Smooth muscle cell (in vitro differentiated cells): ENCODE results near the gene SMARCD1. TPM values are rescaled to one million over a fixed set of nuclear protein-coding genes. Genes with fewer than 3 reads are reported as not detected.

Experiments used
- DNase-seq: peaks from one replicate; lab custom pipeline; 2025; ENCODE audit not compliant: unreplicated experiment; lab: John Stamatoyannopoulos, UW
- H2AFZ ChIP-seq: fragments of 200-600 bp; sonication (generic); 2 replicates; pipeline ENCODE4 v1.6.0; 2016; ENCODE audit warnings: antibody characterized with exemption, low read depth, mild to moderate bottlenecking
- H3F3A ChIP-seq: fragments of 200-600 bp; sonication (generic); 2 replicates; pipeline ENCODE4 v1.6.0; 2017; ENCODE audit warnings: antibody characterized with exemption, low read depth
- H3K27ac ChIP-seq: fragments of 200-600 bp; sonication (generic); 2 replicates; pipeline ENCODE4 v1.5.1; 2016; ENCODE audit warnings: low read depth, mild to moderate bottlenecking
- H3K27me3 ChIP-seq: fragments of 200-600 bp; sonication (generic); 2 replicates; pipeline ENCODE4 v1.6.1; 2016; ENCODE audit warnings: low read depth, mild to moderate bottlenecking
- H3K36me3 ChIP-seq: fragments of 200-600 bp; sonication (generic); 2 replicates; pipeline ENCODE4 v1.5.1; 2016; ENCODE audit warnings: low read depth
- H3K4me1 ChIP-seq: fragments of 200-600 bp; sonication (generic); 2 replicates; pipeline ENCODE4 v1.5.1; 2016; ENCODE audit warnings: low read depth
- H3K4me2 ChIP-seq: fragments of 200-600 bp; sonication (generic); 2 replicates; pipeline ENCODE4 v1.6.0; 2016; ENCODE audit warnings: mild to moderate bottlenecking
- H3K4me3 ChIP-seq: fragments of 200-600 bp; sonication (generic); 2 replicates; pipeline ENCODE4 v1.5.1; 2016; ENCODE audit warnings: mild to moderate bottlenecking
- H3K79me2 ChIP-seq: fragments of 200-600 bp; sonication (generic); 2 replicates; pipeline ENCODE4 v1.6.0; 2016; ENCODE audit warnings: low read depth, mild to moderate bottlenecking
- H3K9ac ChIP-seq: fragments of 200-600 bp; sonication (generic); 2 replicates; pipeline ENCODE4 v1.6.0; 2016; ENCODE audit warnings: low read depth
- H3K9me3 ChIP-seq: fragments of 200-600 bp; sonication (generic); replicated peaks from 2 replicates; pipeline ENCODE4 v1.5.1; 2016; ENCODE audit warnings: low read depth
- H4K20me1 ChIP-seq: fragments of 200-600 bp; sonication (generic); 2 replicates; pipeline ENCODE4 v1.6.0; 2016; ENCODE audit warnings: low read depth
- CTCF ChIP-seq: fragments of 200-600 bp; sonication (generic); IDR thresholded peaks from 2 replicates; pipeline ENCODE4 v1.5.1; 2017; ENCODE audit warnings: borderline replicate concordance, mild to moderate bottlenecking, antibody characterized with exemption; ENCODE audit not compliant: insufficient read depth, poor library complexity, severe bottlenecking
- WGBS: methylation state at CpG from one replicate; pipeline ENCODE4 v1.1.7; 2016; ENCODE audit warnings: low lambda C conversion rate; 5-methylcytosine and 5-hydroxymethylcytosine counted together
- polyA plus RNA-seq: library from polyadenylated mRNA; unstranded; fragments of >200 nt; fragmentation: Nextera tagmentation; extraction: Ambion mirVana; gene quantifications from 2 replicates; pipeline ENCODE4 v1.2.1, GENCODE V29; 2016
- total RNA-seq: library from RNA; depleted of rRNA; stranded (reverse); fragments of >200 nt; gene quantifications from 2 replicates; pipeline ENCODE4 v1.2.3, GENCODE V29; 2014

SMARCD1 gene
- total and polyA plus RNA-seq, 2 experiments from 2014 or later = 24.1 to 39.6 TPM

DNA sequence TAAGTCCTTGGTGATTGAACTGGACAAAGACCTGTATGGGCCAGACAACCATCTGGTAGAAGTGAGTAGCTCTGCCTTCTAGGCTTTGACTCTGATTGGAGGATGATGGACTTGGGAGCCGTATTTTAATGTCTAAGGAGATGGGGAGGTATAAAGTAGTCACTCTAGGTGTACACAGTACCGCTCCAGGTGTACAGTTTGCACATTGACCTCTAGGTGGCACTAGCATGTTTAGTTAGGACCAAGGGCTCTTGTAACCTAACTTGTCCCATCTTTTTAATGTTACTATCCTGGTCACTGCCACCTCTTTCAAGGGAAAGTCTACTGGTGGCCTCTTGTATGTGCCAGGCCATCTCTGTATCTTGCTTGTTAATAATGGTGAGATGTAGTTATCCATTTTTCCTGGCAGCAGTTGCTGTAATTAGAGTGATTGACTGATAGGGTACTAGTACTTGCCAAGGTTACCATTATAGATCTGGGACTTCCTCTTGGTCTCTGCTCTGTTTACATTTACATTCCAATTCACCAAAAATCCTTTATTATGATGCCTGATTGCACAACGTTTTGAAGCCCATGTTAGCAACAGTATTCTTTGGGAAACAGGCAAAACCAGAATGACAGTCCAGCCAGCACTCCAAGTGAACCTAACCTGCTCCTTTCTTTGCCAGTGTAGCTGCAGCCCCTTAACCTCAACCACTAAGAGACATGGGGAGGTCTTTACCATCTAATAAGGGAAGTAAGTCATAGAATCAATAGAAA is 3.6 kb downstream of the SMARCD1 start:
- Histone ChIP-seq H3K9ac (no peak overlapping the region), H3K4me2 (no peak overlapping the region)

GRCh38 chr12:50089730-50090129 is 4.6 kb downstream of the SMARCD1 start:
- peaks cover 23% of the 10 kb centered on the region for H4K20me1 ChIP-seq
- H3K9ac ChIP-seq = no peak overlapping the region
- H3K79me2 ChIP-seq = peaks cover 5% of the 10 kb centered on the region
- H3K9me3 ChIP-seq = no peaks in the 10 kb centered on the region
- H3K4me1 ChIP-seq = no peaks in the 10 kb centered on the region
- 100% methylated on average over 7 of the region's 7 CpGs for WGBS
- H3K36me3 ChIP-seq = peaks cover 20% of the 10 kb centered on the region
- no peak for DNase-seq
- H2AFZ ChIP-seq = no peak overlapping the region
- H3K4me2 ChIP-seq = no peak overlapping the region
- no peak for TF ChIP-seq CTCF
- no peaks in the 10 kb centered on the region for H3K27me3 ChIP-seq
- no peak overlapping the region for H3K27ac ChIP-seq
- peaks cover 8% of the 10 kb centered on the region for H3F3A ChIP-seq
- no peak overlapping the region for H3K4me3 ChIP-seq

More for the DNA sequence above, 3.6 kb downstream of the SMARCD1 start:
- Histone ChIP-seq H3K4me1 (no peaks in the 10 kb centered on the region), H3K9me3 (no peaks in the 10 kb centered on the region), H3K4me3 (no peak overlapping the region), H3K27me3 (no peaks in the 10 kb centered on the region), H3K27ac (no peak overlapping the region), H3K36me3 (peaks cover 19% of the 10 kb centered on the region), H4K20me1 (peaks cover 23% of the 10 kb centered on the region), H3F3A (peaks cover 13% of the 10 kb centered on the region), H2AFZ (no peak overlapping the region), H3K79me2 (peaks cover 10% of the 10 kb centered on the region)
- WGBS = 72% methylated on average over 3 of the region's 3 CpGs
- no peak for DNase-seq
- peak; percentile 72 for TF ChIP-seq CTCF

GRCh38 chr12:50090391-50090790 is 5.2 kb downstream of the SMARCD1 start:
- DNase-seq = no peak
- TF ChIP-seq CTCF = no peak
- Histone ChIP-seq H3K79me2 (peaks cover 5% of the 10 kb centered on the region), H3K36me3 (peaks cover 20% of the 10 kb centered on the region), H3K9ac (no peak overlapping the region), H3K27ac (no peak overlapping the region), H3K4me1 (no peaks in the 10 kb centered on the region), H2AFZ (no peak overlapping the region), H3K9me3 (no peaks in the 10 kb centered on the region), H4K20me1 (peaks cover 23% of the 10 kb centered on the region), H3K4me2 (no peak overlapping the region), H3K4me3 (no peak overlapping the region), H3F3A (peaks cover 7% of the 10 kb centered on the region), H3K27me3 (no peaks in the 10 kb centered on the region)
- 92% methylated on average over 5 of the region's 5 CpGs for WGBS

- Histone ChIP-seq H3K9me3 (no peaks in the 10 kb centered on the region), H3K4me1 (no peaks in the 10 kb centered on the region), H4K20me1 (no peaks in the 10 kb centered on the region), H3K27ac (no peak overlapping the region), H3K4me3 (no peak overlapping the region), H2AFZ (no peak overlapping the region), H3K9ac (no peak overlapping the region), H3F3A (peaks cover 14% of the 10 kb centered on the region), H3K4me2 (no peak overlapping the region), H3K36me3 (peaks cover 8% of the 10 kb centered on the region), H3K27me3 (no peaks in the 10 kb centered on the region), H3K79me2 (no peaks in the 10 kb centered on the region)
- no peak for TF ChIP-seq CTCF
- DNase-seq = no peak
- WGBS = 97% methylated on average over 6 of the region's 6 CpGs
Observed at GRCh38 chr12:50097952-50098351, 12.8 kb downstream of the SMARCD1 start.
